WI38 (cell line): ENCODE data around the gene TACC3.

Experiments
- H3K4me3 ChIP-seq: 2 replicates; pipeline ENCODE4 v1.5.1; 2011; ENCODE audit warnings: low read depth, mild to moderate bottlenecking, control low read depth, low read length
- CTCF ChIP-seq: IDR thresholded peaks from 2 replicates; pipeline ENCODE4 v1.5.1; 2012; ENCODE audit warnings: low read depth, mild to moderate bottlenecking, control low read depth, low read length

The TACC3 gene

GRCh38 chr4:1772853-1773538, 51.7 kb downstream of the TACC3 start:
- TF ChIP-seq CTCF: no peak

GRCh38 chr4:1773754-1774153, 52.4 kb downstream of the TACC3 start:
- TF ChIP-seq CTCF: no peak
- H3K4me3 ChIP-seq: no peak overlapping the region

More at GRCh38 chr4:1772853-1773538, 51.7 kb downstream of the TACC3 start:
- H3K4me3 ChIP-seq: no peak overlapping the region

GRCh38 chr4:1775731-1776500, 54.6 kb downstream of the TACC3 start:
- TF ChIP-seq CTCF: no peak
- H3K4me3 ChIP-seq: no peak overlapping the region

- TF ChIP-seq CTCF: no peak
- H3K4me3 ChIP-seq: no peak overlapping the region
These were observed 55.3 kb downstream of the TACC3 start for GRCh38 chr4:1776521-1777161.

GRCh38 chr4:1777822-1778641, 56.7 kb downstream of the TACC3 start:
- TF ChIP-seq CTCF: no peak
- no peak overlapping the region for H3K4me3 ChIP-seq

- no peak overlapping the region for H3K4me3 ChIP-seq
- TF ChIP-seq CTCF: no peak
These were observed 57.5 kb downstream of the TACC3 start for GRCh38 chr4:1778642-1779392.
